ENCODE results near the gene OGT.
"Not testable (repeated sequence)": the region's sequence is repeated elsewhere in the genome, so short reads cannot be mapped to it uniquely, and the experiment has no call there.

The OGT gene

GRCh38 chrX:71549986-71550385, 17.1 kb downstream of the OGT start:
- DNase-seq (ENCODE audit: extremely low read depth, insufficient read length): no peak
- TF ChIP-seq CTCF (IDR thresholded peaks at IDR 0.05; ENCODE audit: insufficient read depth, low read length, poor library complexity, severe bottlenecking): no peak
- Histone ChIP-seq H3K4me3 (replicated peaks; ENCODE audit: low read depth, low read length) (no peak overlapping the region), H3K27me3 (replicated peaks; ENCODE audit: control insufficient read depth, insufficient read depth, low read length) (no peaks in the 10 kb centered on the region), H3K36me3 (ENCODE audit: control insufficient read depth, insufficient read depth, low read length) (no peaks in the 10 kb centered on the region; the same call in 1 of the 2 replicates)

- Histone ChIP-seq H3K36me3 (ENCODE audit: control insufficient read depth, insufficient read depth, low read length) (no peaks in the 10 kb centered on the region; the same call in 1 of the 2 replicates), H3K4me3 (replicated peaks; ENCODE audit: low read depth, low read length) (no peak overlapping the region), H3K27me3 (replicated peaks; ENCODE audit: control insufficient read depth, insufficient read depth, low read length) (no peaks in the 10 kb centered on the region)
- TF ChIP-seq CTCF (IDR thresholded peaks at IDR 0.05; ENCODE audit: insufficient read depth, low read length, poor library complexity, severe bottlenecking): no peak
- no peak for DNase-seq (ENCODE audit: extremely low read depth, insufficient read length)
Observed at GRCh38 chrX:71550578-71550977, 17.7 kb downstream of the OGT start.

GRCh38 chrX:71556036-71556435, 23.1 kb downstream of the OGT start:
- H3K4me3 ChIP-seq (replicated peaks; ENCODE audit: low read depth, low read length): no peak overlapping the region
- no peak for DNase-seq (ENCODE audit: extremely low read depth, insufficient read length)
- TF ChIP-seq CTCF (IDR thresholded peaks at IDR 0.05; ENCODE audit: insufficient read depth, low read length, poor library complexity, severe bottlenecking): no peak
- H3K27me3 ChIP-seq (replicated peaks; ENCODE audit: control insufficient read depth, insufficient read depth, low read length): no peaks in the 10 kb centered on the region
- peaks cover 3% of the 10 kb centered on the region for H3K36me3 ChIP-seq (ENCODE audit: control insufficient read depth, insufficient read depth, low read length)

GRCh38 chrX:71558920-71559319, 26.0 kb downstream of the OGT start:
- no peak overlapping the region for H3K4me3 ChIP-seq (replicated peaks; ENCODE audit: low read depth, low read length)
- TF ChIP-seq CTCF (IDR thresholded peaks at IDR 0.05; ENCODE audit: insufficient read depth, low read length, poor library complexity, severe bottlenecking): no peak
- DNase-seq (ENCODE audit: extremely low read depth, insufficient read length): no peak
- H3K27me3 ChIP-seq (replicated peaks; ENCODE audit: control insufficient read depth, insufficient read depth, low read length): no peaks in the 10 kb centered on the region
- peaks cover 5% of the 10 kb centered on the region for H3K36me3 ChIP-seq (ENCODE audit: control insufficient read depth, insufficient read depth, low read length)

- not testable (repeated sequence) for H3K4me3 ChIP-seq (replicated peaks; ENCODE audit: low read depth, low read length); H3K27me3 ChIP-seq (replicated peaks; ENCODE audit: control insufficient read depth, insufficient read depth, low read length); H3K36me3 ChIP-seq (ENCODE audit: control insufficient read depth, insufficient read depth, low read length); DNase-seq (ENCODE audit: extremely low read depth, insufficient read length)
Observed at GRCh38 chrX:71559773-71560172, 26.9 kb downstream of the OGT start.

- no peak for DNase-seq (ENCODE audit: extremely low read depth, insufficient read length)
- TF ChIP-seq CTCF (IDR thresholded peaks at IDR 0.05; ENCODE audit: insufficient read depth, low read length, poor library complexity, severe bottlenecking): no peak
- Histone ChIP-seq H3K27me3 (replicated peaks; ENCODE audit: control insufficient read depth, insufficient read depth, low read length) (no peaks in the 10 kb centered on the region), H3K36me3 (ENCODE audit: control insufficient read depth, insufficient read depth, low read length) (peaks cover 4% of the 10 kb centered on the region), H3K4me3 (replicated peaks; ENCODE audit: low read depth, low read length) (no peak overlapping the region)
Observed at GRCh38 chrX:71563921-71564320, 31.0 kb downstream of the OGT start.

Measured in GM06990 (cell line).